PFSK-1 (cell line): ENCODE measurements around the gene RPS6KA5.

Experiments used
- FOXP2 ChIP-seq: optimal IDR thresholded peaks from 2 replicates; pipeline ENCODE3; 2011; ENCODE audit warnings: borderline replicate concordance, control low read depth, inconsistent platforms; ENCODE audit not compliant: insufficient read depth; ENCODE audit errors: extremely low read length, extremely low read depth
- POLR2AphosphoS5 ChIP-seq: IDR thresholded peaks from 2 replicates; pipeline ENCODE4 v1.6.1; 2012; ENCODE audit warnings: low read depth, mild to moderate bottlenecking, control low read depth, low read length, moderate library complexity
- SIN3A ChIP-seq: IDR thresholded peaks from 2 replicates; pipeline ENCODE4 v1.6.1; 2012; ENCODE audit warnings: mild to moderate bottlenecking, low read length, moderate library complexity, borderline replicate concordance; ENCODE audit not compliant: insufficient read depth
- TAF1 ChIP-seq: IDR thresholded peaks from 2 replicates; pipeline ENCODE4 v1.6.1; 2012; ENCODE audit warnings: low read length, control low read depth, borderline replicate concordance; ENCODE audit not compliant: insufficient read depth
- TF ChIP-seq, protein P1 (sequence below), 2 experiments: IDR thresholded peaks; 2 replicates each; pipeline versions ENCODE4 v1.6.1 to v1.8.0; 2011 to 2012; ENCODE audit warnings: low read depth in 2 of 2, low read length in 2 of 2, control low read depth in 1 of 2, inconsistent platforms in 1 of 2, mild to moderate bottlenecking in 1 of 2, moderate library complexity in 1 of 2; ENCODE audit not compliant: insufficient read depth in 1 of 2

DNA sequence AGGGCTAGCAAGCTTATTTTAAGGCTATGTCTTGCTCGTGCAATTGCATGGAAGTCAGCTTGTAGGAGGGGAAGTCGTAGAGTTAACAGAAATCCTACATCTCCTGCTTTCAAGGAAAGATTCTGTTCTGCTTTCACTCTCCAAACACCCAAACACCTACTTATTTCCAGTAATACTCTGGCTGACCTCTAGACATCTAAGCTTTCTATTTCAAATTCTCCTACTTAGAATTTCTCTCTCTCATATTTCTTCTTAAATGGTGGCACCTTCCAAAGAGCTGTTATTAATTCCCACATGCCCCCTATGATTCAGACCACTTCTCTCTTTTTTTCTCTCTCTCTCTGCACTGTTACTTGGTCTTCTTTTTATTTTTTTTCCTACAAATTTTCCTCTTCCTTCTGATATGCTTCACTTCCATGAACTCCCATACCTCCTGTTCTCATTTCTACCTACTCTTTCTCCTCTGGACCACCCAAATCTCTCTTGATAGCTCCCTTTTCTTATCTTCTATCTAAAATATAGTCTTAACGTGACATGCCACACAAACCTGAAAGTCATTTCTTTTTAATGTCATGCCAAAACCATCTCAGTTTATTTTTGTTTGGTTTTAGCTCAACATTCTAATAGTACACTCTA, 90.8 kb downstream of the RPS6KA5 start:
- TF ChIP-seq, protein P1, sequence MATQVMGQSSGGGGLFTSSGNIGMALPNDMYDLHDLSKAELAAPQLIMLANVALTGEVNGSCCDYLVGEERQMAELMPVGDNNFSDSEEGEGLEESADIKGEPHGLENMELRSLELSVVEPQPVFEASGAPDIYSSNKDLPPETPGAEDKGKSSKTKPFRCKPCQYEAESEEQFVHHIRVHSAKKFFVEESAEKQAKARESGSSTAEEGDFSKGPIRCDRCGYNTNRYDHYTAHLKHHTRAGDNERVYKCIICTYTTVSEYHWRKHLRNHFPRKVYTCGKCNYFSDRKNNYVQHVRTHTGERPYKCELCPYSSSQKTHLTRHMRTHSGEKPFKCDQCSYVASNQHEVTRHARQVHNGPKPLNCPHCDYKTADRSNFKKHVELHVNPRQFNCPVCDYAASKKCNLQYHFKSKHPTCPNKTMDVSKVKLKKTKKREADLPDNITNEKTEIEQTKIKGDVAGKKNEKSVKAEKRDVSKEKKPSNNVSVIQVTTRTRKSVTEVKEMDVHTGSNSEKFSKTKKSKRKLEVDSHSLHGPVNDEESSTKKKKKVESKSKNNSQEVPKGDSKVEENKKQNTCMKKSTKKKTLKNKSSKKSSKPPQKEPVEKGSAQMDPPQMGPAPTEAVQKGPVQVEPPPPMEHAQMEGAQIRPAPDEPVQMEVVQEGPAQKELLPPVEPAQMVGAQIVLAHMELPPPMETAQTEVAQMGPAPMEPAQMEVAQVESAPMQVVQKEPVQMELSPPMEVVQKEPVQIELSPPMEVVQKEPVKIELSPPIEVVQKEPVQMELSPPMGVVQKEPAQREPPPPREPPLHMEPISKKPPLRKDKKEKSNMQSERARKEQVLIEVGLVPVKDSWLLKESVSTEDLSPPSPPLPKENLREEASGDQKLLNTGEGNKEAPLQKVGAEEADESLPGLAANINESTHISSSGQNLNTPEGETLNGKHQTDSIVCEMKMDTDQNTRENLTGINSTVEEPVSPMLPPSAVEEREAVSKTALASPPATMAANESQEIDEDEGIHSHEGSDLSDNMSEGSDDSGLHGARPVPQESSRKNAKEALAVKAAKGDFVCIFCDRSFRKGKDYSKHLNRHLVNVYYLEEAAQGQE (IDR thresholded peaks at IDR 0.05; ENCODE audit: insufficient read depth in 1 of 2, low read depth in 2 of 2, low read length in 2 of 2) = no peak
- TF ChIP-seq SIN3A (no peak), POLR2AphosphoS5 (no peak), TAF1 (no peak), FOXP2 (no peak)
